ENCODE data around the gene SSR1. TPM values are rescaled to one million over a fixed set of nuclear protein-coding genes. Genes with fewer than 3 reads are reported as not detected.

The SSR1 gene
- total and polyA plus RNA-seq, 2 of the 13 experiments (the other 11 are each of a cell fraction or from before 2014, with no cell fraction given): 203 to 243 TPM

- TF ChIP-seq ZNF318 (CRISPR knock-in tag; IDR thresholded peaks at IDR 0.05) (0 out of 2 replicates have a peak, but pooled peaks have one; percentile 13), TAF15 (IDR thresholded peaks at IDR 0.05; ENCODE audit: low read depth, low read length, poor library complexity, severe bottlenecking) (no peak), KDM1A (CRISPR knock-in tag; IDR thresholded peaks at IDR 0.05) (no peak), PATZ1 (CRISPR knock-in tag; IDR thresholded peaks at IDR 0.05) (peak; percentile 68), KLF16 (CRISPR knock-in tag; IDR thresholded peaks at IDR 0.05) (peak in 1 of 2 experiments; percentile 97; a peak in 2 of 4 replicates), KDM3A (CRISPR knock-in tag; IDR thresholded peaks at IDR 0.05; ENCODE audit: low read depth) (peak; percentile 16), GTF2F1 (IDR thresholded peaks at IDR 0.05; ENCODE audit: low read length) (no peak), ZNF549 (CRISPR knock-in tag; IDR thresholded peaks at IDR 0.05) (no peak), ISL2 (CRISPR knock-in tag; IDR thresholded peaks at IDR 0.05) (peak; percentile 86), CBX2 (IDR thresholded peaks at IDR 0.05; ENCODE audit: low read depth, low read length) (no peak), CBX2 (CRISPR knock-in tag; IDR thresholded peaks at IDR 0.05; ENCODE audit: low read depth) (peak; percentile 74; the same call in 1 of the 2 replicates), ZNF543 (CRISPR knock-in tag; IDR thresholded peaks at IDR 0.05) (peak; percentile 78; the same call in 1 of the 2 replicates), IRF2 (CRISPR knock-in tag; IDR thresholded peaks at IDR 0.05) (peak; percentile 92), ZNF496 (CRISPR knock-in tag; IDR thresholded peaks at IDR 0.05; ENCODE audit: insufficient replicate concordance) (no peak), ZNF281 (CRISPR knock-in tag; IDR thresholded peaks at IDR 0.05; ENCODE audit: borderline replicate concordance) (peak; percentile 6; the same call in 1 of the 2 replicates), RFXANK (CRISPR knock-in tag; IDR thresholded peaks at IDR 0.05) (0 out of 2 replicates have a peak, but pooled peaks have one; percentile 48)
These were observed at the start of gene SSR1 (continued) for GRCh38 chr6:7312616-7313504.
